OCI-M1 (cell line): ENCODE measurements around the gene RDM1.
"Not testable (repeated sequence)": the region's sequence is repeated elsewhere in the genome, so short reads cannot be mapped to it uniquely, and the experiment has no call there.

Experiments
- DNase-seq: peaks from one replicate; lab custom pipeline; 2025; lab: John Stamatoyannopoulos, UW

RDM1 gene, protein sequence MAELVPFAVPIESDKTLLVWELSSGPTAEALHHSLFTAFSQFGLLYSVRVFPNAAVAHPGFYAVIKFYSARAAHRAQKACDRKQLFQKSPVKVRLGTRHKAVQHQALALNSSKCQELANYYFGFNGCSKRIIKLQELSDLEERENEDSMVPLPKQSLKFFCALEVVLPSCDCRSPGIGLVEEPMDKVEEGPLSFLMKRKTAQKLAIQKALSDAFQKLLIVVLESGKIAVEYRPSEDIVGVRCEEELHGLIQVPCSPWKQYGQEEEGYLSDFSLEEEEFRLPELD

DNA sequence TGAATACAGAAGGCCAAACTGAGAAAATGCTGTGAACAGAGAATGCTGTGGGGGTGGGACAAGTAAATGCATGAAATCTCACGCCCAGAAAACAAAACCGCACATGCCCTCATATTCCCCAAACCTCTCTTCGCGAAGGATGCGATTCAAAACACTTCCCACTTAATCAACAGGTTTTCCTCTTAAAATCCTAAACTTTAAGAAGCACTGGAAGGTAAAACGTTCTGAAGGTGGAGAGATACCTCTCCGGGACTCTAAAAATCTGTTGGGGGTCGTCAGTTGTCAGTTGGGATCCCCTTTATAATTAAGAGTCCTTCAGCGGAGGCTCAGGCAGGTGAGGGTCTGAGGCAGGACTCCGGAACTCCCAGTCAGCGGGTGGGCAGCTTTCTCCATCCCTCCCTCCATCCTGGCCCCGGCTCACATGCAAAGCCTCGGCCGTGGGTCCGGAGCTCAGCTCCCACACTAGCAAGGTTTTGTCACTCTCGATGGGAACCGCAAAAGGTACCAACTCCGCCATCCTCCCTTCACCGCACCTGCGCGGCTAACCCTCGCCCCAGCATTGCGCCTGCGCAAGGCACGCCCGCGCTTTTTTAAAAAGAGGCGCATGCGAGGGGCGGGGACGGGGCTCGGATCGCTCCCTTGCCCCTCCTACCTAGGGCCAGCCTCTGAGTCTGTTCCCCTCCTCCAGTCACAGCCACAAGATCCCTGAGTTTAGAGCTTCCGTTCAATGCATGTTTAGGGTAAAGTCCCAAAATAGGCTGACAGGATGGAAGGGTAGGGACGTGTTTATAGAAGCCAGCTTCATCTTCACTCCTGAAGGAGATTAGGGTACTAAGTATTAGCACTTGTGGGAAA is at the start of gene RDM1:
TSS of gene RDM1 (minus strand) at position 563 of the 855 bp plus-strand sequence. CDS start at position 517, 46 bp downstream.
- DNase-seq, result peak; percentile 87

DNA sequence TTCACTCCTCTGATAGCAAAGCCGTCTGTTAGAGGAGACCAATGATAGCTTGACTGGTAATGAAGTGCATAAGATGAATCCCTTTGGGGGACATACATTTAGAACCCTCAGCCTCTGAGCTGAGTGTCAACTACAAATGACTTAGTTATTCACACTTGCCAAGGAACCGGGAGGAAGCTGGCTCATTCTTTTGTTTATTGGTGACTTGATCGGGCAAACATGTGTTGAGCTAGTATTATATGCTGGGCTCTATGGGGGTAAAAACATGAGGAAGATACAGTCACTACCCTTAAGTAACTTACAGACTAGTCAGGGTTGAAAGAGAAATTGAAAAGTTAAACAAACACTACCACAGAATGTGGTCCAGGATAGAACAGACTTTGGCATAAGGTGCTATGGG is 47.8 kb upstream of the RDM1 start:
- DNase-seq, result no peak

DNA sequence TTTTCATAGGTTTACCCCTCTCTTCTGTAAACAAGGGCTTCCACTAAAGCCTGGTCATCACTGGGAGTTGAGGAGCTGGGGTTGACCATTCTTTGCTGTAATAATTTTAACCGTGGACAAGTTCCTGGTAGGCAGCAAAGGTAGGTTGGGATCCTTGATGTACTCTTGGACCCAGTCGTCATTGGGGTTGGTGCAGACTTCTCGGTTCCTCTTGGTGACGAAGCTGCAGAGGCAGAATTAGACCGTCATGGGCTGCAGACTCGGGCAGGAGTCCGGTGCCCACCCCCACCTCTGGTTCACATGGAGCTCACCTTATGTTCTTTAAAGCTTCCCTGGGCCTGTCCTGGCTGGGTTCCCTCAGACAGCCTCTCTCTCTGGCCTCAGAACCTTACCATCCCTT is 46.9 kb upstream of the RDM1 start:
- no peak for DNase-seq

DNA sequence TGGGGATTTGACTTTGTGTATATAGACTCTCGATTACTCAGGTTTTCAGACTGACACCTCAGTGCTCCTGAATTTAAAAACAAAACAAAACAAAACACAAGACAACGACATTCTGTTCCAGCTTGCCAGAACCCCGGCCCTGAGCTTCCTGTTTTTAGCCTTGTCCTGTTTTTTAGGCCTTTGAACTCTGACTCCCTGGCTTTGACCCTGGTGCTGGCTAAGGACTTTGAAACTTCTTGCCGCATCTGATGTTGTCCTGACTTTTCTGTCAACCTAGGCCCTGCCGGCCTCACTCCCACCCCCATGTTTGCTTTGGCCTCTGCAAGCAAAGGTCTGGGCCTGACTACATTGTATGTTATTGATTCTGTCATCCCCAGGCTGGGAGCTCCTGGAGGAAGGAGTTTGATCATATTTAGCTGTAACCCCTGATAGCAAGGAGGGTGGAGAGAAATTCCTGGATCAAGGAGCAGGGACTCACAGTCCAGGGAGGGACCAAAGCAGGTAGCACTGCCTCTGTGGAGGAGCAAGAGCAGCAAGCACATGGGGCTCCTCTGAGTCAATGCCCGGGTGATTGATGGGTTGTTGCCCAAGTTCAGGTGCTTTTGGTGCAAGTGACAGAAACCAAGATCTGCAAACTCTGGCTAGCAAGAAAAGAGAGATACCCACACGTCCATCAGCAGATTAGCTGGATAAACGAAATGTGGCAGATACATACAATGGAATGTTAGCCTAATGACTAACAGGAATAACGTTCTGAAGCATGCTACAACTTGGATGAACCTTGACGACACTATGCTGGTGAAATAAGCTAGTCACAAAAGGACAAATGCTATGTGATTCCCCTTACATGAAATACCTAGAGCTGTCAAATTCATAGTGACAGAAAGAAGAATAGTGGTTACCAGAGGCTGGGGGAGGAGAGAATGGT is 43.0 kb upstream of the RDM1 start:
- DNase-seq, result no peak

DNA sequence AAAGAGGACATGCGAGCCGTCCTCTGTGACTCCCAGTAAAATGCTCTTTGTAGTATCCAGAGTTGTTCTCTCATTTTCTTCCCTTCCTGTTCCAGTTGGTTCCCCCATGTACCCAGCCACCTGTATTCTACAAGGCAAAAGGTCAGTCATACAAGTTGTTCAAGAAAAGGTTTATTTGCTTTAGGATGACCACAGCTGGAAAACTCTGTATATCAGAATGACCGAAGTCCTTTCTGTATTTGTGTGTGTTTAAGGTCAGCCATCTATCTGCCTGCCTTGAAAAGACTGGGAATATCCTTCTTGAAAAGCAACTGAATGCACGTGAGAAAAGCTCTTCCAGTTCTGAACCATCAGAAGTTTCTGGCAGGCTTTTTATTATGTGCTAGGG is 42.4 kb upstream of the RDM1 start:
- DNase-seq, result no peak

DNA sequence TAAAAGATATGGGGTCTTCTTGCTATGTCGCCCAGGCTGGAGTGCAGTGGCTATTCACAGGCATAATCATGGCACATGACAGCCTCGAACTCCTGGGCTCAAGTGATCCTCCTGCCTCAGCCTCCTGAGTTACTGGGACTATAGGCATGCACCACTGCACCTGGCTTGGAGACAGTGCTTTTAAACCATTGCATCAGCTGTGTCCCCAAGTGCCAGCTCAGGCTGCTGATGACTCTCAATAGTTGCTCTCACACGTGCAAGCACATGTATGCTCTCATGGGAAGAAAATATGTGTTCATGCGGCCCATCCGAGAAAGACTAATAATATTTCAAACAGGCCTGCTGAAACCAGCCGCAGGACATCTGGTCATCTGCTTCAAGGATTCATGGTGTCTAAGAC is 42.0 kb upstream of the RDM1 start:
- no peak for DNase-seq

DNA sequence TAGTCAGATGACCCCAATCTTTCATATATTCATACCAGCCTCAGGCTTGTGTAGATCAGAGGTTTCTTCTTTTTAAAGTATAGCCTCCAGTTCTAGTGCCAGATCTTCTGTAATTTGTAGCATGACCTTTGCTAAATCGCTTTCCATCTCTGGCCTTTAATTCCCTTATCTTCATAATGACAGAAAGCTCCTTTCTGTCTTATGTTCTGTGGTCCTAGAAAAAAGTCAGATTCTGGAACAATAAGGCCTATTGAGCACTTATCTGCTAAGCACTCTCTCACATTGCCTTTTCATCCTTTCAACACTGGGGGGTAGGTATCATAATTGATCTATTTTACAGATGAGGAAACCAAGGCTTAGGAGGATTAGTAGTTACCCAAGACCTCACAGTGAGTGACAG is 41.5 kb upstream of the RDM1 start:
- no peak for DNase-seq

DNA sequence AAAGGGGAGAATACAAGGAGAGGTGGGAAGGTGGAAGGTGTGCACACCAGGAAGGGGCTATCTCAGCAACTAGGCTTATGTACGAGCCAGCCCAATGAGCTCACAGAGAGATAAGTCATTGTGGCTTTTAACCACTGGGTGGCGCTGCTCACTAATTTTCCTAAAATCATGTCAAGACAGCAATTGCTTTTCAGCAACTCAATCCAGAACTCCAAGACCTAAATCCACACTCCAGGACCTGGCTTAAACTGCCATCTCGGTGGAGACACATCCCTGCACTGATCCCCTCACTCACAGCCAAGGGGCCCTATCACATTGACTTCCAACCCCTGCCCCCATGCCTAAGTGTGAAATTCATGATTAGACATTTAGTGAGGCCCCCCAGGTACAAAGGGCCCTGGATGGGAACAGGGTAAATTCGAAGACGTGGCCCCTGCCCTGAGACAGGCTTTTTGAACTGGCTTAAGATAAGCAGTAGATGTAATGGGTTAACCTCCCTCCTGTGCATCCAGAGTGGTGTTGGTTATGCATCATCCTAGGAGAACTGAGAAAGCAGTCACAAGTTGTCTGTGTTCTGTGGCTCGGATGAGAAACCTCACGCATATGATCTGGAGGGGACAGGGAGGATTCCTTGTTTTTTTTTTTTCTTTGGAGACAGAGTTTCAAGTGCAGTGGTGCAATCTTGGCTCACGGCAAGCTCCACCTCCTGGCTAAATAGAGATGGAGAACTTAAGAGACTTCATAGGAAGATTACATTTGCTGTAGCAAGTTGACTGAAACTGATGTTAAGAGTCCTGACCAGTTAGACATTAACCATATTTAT is 39.2 kb upstream of the RDM1 start:
- DNase-seq, result peak; percentile 87

DNA sequence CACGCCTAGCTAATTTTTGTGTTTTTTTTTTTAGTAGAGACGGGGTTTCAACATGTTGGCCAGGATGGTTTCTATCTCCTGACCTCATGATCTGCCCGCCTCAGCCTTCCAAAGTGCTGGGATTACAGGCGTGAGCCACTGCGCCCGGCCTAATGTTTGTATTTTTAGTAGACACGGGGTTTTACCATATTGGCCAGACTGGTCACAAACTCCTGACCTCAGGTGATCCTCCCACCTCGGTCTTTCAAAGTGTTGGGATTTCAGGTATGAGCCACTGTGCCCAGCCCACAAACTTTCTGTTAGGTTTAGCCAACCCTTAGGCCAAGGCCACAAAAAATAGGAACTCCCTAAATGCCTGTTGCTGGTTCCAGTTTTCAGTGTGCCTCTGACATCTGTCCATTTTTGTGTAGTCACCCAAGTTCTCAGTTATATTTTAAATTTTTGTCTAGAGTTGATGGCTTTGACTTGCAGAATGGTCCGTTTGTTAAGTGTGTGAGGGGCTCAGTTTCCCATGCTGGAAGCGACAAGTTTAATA is 38.0 kb upstream of the RDM1 start:
- DNase-seq, result no peak

DNA sequence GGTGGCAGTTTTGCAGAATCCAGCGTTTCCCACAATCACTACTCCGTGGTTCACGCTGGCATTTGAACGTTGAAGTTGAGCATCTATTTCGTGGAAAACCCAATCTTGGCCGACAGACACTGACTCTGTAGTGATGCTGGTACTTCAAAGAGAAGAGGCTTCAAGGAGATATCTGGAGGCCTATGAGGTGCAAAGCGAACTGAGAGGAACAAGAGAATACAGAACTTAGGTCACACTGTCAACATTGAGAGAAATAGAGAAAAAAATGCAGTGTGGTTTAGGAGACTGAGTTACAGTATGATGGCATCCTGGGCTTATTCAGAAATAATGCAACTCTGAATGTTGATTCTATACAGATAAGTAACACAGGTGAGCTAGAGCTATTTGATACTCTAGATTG is 34.7 kb upstream of the RDM1 start:
- no peak for DNase-seq

DNA sequence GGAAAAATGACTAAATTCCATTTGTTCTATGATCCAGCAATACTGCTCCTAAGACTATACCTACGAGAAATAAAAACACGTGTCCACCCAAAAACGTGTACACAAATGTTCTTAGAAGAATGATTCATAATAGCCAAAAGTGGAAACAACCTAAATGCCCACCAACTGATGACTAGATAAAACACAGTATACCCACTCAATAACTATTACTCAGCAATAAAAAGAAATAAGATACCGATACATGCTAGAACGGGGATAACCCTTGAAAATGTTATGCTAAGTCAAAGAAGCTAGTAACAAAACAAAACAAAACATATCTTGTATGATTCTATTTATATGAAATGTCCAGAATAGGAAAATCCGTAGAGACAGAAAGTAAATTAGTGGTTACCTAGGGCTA is 33.1 kb upstream of the RDM1 start:
- DNase-seq, result no peak

DNA sequence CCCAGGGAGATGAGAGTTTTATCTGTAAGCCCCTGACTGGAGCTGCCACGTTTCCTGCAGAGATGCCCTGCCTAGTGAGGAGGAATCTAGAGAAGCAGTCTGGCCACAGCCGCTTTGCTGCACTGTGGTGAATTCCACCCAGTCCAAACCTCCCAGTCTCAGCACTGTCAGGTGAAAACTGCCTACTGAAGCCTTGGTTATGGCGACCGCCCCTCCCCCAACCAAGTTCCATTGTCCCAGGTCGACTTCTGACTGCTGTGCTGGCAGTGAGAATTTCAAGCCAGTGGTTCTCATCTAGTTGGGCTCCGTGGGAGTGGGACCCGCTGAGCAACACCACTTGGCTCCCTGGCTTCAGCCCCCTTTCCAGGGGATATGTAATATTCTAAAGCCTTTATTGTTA is 23.1 kb upstream of the RDM1 start:
- DNase-seq, result no peak

DNA sequence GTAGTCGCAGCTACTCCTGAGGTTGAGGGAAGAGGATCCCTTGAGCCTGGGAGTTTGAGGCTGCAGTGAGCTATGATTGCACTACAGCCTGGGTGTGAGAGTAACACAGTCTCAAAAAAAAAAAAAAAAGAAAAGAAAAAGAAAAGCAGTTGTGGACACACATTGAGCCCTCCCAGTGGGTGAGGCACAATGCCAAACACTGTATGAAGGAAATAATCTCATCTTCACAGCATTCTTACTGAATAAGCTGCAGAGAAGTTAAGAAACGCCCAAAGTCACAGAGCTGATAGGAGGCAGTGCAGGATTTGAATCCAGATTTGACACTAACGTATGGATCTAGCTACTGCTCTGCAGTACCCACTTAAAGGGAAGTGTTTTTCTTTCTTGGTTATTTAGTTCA is 18.8 kb upstream of the RDM1 start:
- DNase-seq, result no peak

DNA sequence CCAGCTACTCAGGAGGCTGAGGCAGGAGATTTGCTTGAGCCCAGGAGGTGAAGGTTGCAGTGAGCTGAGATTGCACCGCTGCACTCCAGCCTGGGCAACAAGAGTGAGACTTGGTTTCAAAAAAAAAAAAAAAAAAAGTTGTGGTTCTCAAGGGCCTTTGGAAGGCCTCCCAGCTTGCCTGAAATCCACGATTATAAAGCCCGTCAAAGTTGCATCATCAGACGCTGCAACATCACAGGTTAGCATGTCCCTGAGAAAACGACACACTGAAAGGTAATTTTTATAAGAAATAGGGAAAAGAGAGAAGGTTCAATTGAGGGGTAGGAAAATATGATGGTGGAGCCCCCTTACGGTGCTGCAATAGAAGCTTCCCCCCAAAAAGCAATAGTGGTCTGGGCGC is 17.5 kb upstream of the RDM1 start:
- no peak for DNase-seq

DNA sequence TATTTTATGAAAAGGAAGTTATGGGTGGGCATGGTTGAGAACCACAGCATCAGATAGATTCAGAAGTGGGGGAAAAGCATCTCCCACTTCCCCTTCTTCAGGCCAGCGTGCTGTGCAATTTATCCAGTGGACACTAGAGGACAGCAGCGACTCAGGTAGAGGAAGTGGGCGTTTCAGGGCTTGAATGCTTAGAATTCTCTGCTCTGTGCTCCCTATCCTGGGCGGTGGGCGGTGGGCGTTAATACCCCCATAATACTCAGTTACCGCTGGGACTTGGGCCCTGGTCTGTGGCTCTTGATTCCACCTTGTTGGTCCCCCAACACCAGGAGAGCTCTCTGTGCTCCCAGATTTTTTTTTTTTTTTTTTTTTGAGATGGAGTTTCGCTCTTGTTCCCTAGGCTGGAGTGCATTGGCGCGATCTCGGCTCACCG is 16.6 kb upstream of the RDM1 start:
- DNase-seq, result peak; percentile 87

DNA sequence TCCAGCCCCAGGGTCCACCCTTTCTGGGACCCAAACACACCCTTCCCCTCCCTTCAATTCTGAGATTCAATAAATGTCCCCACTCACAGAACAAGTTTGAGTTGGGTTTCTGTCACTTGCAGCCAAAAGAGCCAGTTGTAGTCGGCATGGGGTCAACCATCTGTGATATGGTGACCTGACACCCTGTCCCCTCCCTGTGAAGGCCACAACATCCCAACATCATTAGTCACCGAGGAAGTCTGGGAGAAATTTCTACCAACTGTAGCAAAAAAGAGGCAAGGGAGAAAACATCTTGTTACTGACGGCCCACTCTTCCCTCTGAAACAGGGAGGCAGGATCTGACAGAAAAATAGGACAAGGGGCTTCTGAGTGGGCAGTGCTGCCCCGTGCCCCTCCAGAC is 13.6 kb upstream of the RDM1 start:
- DNase-seq, result no peak

DNA sequence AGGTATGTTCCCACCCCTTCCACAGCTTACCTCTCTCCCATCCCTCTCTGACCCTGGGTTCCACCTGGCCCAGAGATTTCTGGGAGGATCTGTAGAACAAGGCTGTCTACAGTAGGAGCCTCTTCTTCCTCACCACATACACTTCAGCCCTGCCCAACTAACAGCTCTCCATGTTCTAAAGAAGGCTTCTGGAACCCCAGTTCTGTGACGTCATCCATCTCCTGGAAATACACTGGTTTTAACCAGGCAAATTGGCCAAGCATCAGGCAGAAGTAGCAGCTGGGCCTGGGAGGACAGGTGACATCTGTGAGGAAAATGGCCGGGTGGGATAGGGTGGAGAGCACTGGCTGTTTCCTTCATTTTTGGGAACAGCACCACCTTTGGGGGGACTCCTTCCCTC is 13.0 kb upstream of the RDM1 start, which contains the start of gene LYZL6:
TSS of gene LYZL6 (minus strand) at position 177 of the 400 bp plus-strand sequence. CDS start 4,357 bp downstream, outside the sequence.
- no peak for DNase-seq

DNA sequence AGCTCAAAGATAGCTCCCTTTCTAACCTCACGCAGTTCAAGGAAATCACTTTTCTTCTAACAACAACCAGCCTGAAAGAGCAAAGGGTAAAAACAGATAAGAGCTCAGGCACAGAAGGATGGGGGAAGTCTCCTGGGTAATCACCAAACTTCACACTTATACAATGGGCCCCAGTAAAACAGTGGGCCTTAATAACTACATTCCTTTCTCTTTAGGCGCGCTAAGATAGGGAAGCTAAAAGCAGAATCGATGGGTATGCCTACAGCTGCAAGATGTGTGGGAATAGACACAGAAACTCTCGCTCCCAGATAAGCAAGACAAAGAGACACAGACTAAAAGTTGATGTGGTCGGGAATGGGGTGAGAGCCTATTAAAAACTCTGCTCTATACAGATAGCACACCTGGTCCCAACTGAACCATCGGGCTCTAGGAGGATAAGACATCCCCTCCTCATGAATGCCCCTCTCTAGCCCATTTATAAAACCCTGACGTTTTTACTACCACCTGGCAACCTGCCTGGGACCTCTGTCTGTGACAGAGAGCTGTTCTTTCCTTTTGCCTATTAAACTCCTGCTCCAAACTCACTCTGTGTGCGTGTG is 12.1 kb upstream of the RDM1 start:
- DNase-seq, result peak; percentile 73

DNA sequence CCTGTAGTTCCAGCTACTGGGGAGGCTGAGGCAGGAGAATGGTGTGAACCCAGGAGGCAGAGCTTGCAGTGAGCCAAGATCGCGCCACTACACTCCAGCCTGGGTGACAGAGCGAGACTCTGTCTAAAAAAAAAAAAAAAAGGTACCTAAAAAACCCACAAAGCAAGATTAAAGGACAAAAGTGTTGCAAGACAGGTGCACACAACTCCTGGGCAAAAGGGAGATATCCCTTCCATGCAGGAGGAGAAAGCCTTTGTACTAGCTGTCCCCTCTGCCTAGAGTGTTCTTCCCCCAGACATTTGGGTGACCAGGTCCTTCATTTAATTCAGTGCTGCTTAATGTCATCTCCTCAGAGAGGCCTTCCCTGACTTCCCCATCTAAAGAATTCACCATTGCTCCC is 7.9 kb upstream of the RDM1 start:
- not testable (repeated sequence) for DNase-seq

DNA sequence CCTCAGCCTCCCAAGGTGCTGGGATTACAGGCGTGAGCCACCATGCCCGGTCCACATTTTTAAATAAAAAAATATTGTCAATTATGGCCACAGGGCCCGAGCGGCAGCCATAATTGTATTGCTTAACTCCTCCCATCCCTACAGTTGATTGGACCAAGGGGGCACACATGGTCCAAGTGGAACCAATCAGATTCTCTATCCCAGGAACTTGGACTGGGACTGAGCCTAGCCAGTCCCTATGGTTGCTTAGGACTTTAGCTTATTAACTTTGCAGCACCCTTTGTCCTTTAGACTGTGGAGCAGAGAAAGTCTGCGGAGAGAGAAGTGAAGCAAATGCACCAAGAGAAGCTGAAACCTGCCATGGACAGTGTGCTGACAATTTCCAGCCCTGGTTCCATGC is 5.5 kb upstream of the RDM1 start:
- DNase-seq, result no peak

DNA sequence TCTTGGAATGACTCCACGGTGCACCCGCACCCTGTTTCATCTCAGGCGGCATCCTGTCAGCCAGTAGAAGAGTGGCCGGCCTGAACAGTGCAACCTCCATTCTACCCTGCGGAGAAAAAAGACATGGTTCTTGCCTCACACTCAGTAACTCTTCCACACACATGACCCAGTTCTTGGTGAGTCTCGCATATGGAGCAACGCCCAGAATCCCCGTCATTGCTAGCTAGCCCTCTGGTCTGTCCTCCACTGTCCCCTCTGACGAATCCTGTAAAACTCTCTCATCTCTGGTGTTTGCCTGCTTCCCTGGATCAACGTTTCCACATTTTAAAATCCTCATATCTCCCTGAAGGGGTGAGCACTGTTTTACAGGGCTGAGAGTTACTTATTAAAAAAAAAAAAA is 4.2 kb upstream of the RDM1 start:
- no peak for DNase-seq
